BLaER1 treated with 17β-estradiol and CSF1 and Interleukin-3, amounts not matched to agents 10 nM and 100 nM (cell line): ENCODE data around the gene TXNRD2.
"Not testable (repeated sequence)": the region's sequence is repeated elsewhere in the genome, so short reads cannot be mapped to it uniquely, and the experiment has no call there.

Experiments used
- H3K27ac ChIP-seq, 11 experiments: shearing (Covaris generic); formaldehyde crosslinking; 2 replicates each; pipeline ENCODE4 v1.8.1; 2022
- H3K27me3 ChIP-seq, 11 experiments: shearing (Covaris generic); formaldehyde crosslinking; 2 replicates each; pipeline ENCODE4 v1.8.1; 2022
- H3K36me3 ChIP-seq, 11 experiments: shearing (Covaris generic); formaldehyde crosslinking; 2 replicates each; pipeline ENCODE4 v1.8.1; 2022
- H3K4me1 ChIP-seq, 10 experiments: shearing (Covaris generic); formaldehyde crosslinking; 2 replicates each; pipeline ENCODE4 v1.8.1; 2022
- H3K4me2 ChIP-seq, 11 experiments: shearing (Covaris generic); formaldehyde crosslinking; 2 replicates each; pipeline ENCODE4 v1.8.1; 2022
- H3K4me3 ChIP-seq, 10 experiments: shearing (Covaris generic); formaldehyde crosslinking; 2 replicates each; pipeline ENCODE4 v1.8.1; 2022
- H3K9ac ChIP-seq, 11 experiments: shearing (Covaris generic); formaldehyde crosslinking; 2 replicates each; pipeline ENCODE4 v1.8.1; 2022
- H3K9me3 ChIP-seq, 11 experiments: shearing (Covaris generic); formaldehyde crosslinking; replicated peaks in 1 of 11; 2 replicates each; pipeline ENCODE4 v1.8.1; 2022
- H4K20me1 ChIP-seq, 11 experiments: shearing (Covaris generic); formaldehyde crosslinking; 2 replicates each; pipeline ENCODE4 v1.8.1; 2022
- Cebpa-rat ChIP-seq, 11 experiments: shearing (Covaris generic); IDR thresholded peaks; 2 replicates each; pipeline ENCODE4 v1.8.1; 2022

The TXNRD2 gene

GRCh38 chr22:19886605-19887255 is 54.9 kb downstream of the TXNRD2 start:
- Histone ChIP-seq H3K36me3 (peaks cover 0 to 6% (median 0%) of the 10 kb centered on the region in 11 experiments; a peak in 4 of 22 replicates), H3K9ac (peak overlapping the region; percentile 60 to 84 (median 73)), H3K4me1 (peaks cover 76 to 97% (median 91%) of the 10 kb centered on the region in 10 experiments), H3K27ac (peak overlapping the region; percentile 57 to 97 (median 88)), H3K27me3 (no peaks in the 10 kb centered on the region), H4K20me1 (no peaks in the 10 kb centered on the region), H3K9me3 (no peaks in the 10 kb centered on the region), H3K4me2 (peak overlapping the region; percentile 83 to 99 (median 93)), H3K4me3 (peak overlapping the region in 6 of 10 experiments; percentile 7 to 24 (median 16); a peak in 8 of 20 replicates)
- TF ChIP-seq Cebpa-rat (IDR thresholded peaks at IDR 0.05), result peak in 8 of 11 experiments; percentile 38 to 85 (median 66); a peak in 12 of 22 replicates

DNA sequence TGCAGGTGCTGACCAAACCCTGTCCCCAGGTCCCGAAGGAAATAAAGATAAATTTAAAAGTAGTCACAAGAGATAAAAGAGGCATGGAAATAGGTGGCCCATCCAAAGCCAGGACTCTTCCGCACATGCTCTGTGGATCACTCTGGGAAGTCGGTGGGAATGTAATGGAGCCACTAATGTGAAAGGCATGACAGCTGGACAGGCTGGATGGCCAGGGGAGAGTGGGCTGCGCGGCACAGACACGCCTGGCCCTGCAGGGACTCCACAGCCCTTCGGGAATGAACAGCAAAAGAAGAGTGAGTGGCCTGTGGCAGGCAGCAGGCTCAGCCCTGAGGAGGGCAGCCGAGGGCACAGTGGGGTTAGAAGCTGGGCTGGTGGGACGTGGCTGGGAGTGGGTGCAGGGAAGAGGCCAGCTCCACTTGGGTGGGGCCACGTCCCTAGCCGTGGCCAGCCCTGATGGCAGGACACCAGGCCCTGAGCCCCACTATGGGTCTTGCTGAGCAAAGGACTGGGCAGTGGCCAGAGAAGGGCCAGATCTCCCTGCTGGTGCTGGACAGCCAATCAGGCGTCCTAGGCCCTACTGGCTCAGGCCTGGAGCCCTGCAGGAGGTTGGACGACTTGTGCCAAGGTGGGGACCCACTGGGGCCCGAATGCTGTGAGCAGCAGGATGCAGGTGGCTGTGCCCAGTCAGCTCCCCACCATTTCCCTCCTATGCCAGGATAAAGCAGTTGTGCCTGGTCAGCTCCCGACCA is 55.6 kb downstream of the TXNRD2 start:
- peak overlapping the region; percentile 83 to 99 (median 93) for H3K4me2 ChIP-seq
- H3K9me3 ChIP-seq, result no peaks in the 10 kb centered on the region
- TF ChIP-seq Cebpa-rat (IDR thresholded peaks at IDR 0.05), result no peak
- H3K4me1 ChIP-seq, result peaks cover 73 to 96% (median 89%) of the 10 kb centered on the region in 10 experiments
- peak overlapping the region in 7 of 10 experiments; percentile 0 to 46 (median 16); a peak in 6 of 20 replicates for H3K4me3 ChIP-seq
- H3K9ac ChIP-seq, result peak overlapping the region; percentile 60 to 84 (median 73); a peak in 20 of 22 replicates
- no peaks in the 10 kb centered on the region for H3K27me3 ChIP-seq
- H3K27ac ChIP-seq, result peak overlapping the region; percentile 57 to 97 (median 88)
- no peaks in the 10 kb centered on the region for H4K20me1 ChIP-seq
- peaks cover 0 to 6% (median 0%) of the 10 kb centered on the region in 11 experiments; a peak in 4 of 22 replicates for H3K36me3 ChIP-seq

- TF ChIP-seq Cebpa-rat (IDR thresholded peaks at IDR 0.05), result no peak
- Histone ChIP-seq H3K27me3 (no peaks in the 10 kb centered on the region), H3K9me3 (no peaks in the 10 kb centered on the region), H4K20me1 (no peaks in the 10 kb centered on the region), H3K36me3 (peaks cover 0 to 6% (median 0%) of the 10 kb centered on the region in 11 experiments; a peak in 4 of 22 replicates), H3K9ac (peak overlapping the region; percentile 5 to 84 (median 73); a peak in 20 of 22 replicates), H3K4me3 (peak overlapping the region in 4 of 10 experiments; percentile 24 to 47 (median 42); a peak in 6 of 20 replicates), H3K4me2 (peak overlapping the region; percentile 83 to 99 (median 93)), H3K27ac (peak overlapping the region; percentile 4 to 97 (median 88); a peak in 21 of 22 replicates), H3K4me1 (peaks cover 64 to 87% (median 80%) of the 10 kb centered on the region in 10 experiments)
These were observed 56.5 kb downstream of the TXNRD2 start for GRCh38 chr22:19884954-19885751.

DNA sequence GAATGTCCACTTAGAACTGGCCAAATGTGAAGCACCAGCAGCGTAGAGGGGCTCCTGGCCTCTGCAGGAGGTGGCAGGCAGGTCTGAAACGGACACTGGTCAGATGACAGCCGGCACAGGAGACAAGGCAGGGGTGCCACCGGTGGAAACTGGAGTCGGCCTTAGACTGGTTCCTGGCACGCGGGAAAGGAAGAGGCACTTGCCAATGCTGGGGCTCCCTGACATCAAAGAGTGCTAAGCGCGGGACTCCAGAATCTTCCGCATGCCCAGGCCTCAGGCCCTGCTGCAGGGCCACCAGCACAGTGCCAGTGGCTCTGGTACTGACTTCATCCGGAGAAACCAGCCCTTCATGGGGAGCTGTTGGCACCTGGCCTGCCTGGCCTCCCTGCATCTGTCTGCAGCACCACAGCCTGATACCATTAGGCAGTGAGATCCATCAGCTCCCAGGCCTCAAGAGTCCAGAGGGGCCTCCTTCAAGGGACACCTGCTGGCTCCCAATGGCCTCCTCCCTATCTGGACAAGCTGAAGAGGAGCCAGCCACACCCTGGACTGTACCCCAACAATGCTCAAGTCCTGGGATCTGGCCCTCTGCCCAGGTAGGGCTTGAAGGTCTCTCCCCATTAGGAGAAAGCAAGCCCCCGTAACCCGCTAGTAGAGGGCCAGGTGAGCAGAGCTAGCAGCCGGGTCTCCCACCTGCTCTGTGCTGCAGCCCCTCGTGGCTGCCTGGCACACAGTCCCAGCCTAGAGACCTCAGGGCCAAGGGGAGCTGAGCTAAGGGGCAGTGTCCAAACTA is 57.3 kb downstream of the TXNRD2 start:
- Histone ChIP-seq H3K36me3 (peaks cover 0 to 6% (median 0%) of the 10 kb centered on the region in 11 experiments; a peak in 5 of 22 replicates), H3K4me2 (peak overlapping the region; percentile 83 to 99 (median 93)), H3K9me3 (no peaks in the 10 kb centered on the region), H4K20me1 (no peaks in the 10 kb centered on the region), H3K27me3 (no peaks in the 10 kb centered on the region), H3K4me3 (peak overlapping the region in 2 of 10 experiments; percentile 46 to 47; a peak in 3 of 20 replicates), H3K4me1 (peaks cover 64 to 80% (median 73%) of the 10 kb centered on the region in 10 experiments), H3K9ac (peak overlapping the region; percentile 5 to 84 (median 73); a peak in 19 of 22 replicates), H3K27ac (peak overlapping the region in 10 of 11 experiments; percentile 81 to 97 (median 90); a peak in 20 of 22 replicates)
- no peak for TF ChIP-seq Cebpa-rat (IDR thresholded peaks at IDR 0.05)

DNA sequence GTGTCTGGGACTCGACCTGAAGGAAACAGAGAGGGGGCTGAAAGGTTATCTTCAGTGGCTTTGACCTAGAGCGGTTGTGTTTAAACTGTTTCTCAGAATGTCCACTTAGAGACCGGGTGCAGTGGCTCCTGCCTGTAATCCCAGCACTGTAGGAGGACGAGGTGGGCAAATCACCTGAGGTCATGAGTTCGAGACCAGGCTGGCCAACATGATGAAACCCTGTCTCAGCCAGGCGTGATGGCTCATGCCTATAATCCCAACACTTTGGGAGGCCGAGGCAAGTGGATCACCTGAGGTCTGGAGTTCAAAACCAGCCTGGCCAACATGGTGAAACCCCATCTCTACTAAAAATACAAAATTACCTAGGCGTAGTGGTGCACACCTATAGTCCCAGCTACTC is 58.2 kb downstream of the TXNRD2 start:
- not testable (repeated sequence) for H3K36me3 ChIP-seq, H3K27me3 ChIP-seq, H3K4me3 ChIP-seq, H4K20me1 ChIP-seq, H3K9me3 ChIP-seq
- peaks cover 57 to 72% (median 64%) of the 10 kb centered on the region in 10 experiments for H3K4me1 ChIP-seq
- H3K4me2 ChIP-seq, result peak overlapping the region in 2 of 11 experiments; percentile 93 to 99; a peak in 1 of 22 replicates
- peak overlapping the region in 3 of 11 experiments; percentile 49 to 94 (median 53); a peak in 6 of 22 replicates for H3K27ac ChIP-seq
- H3K9ac ChIP-seq, result 0 out of 22 replicates have a peak overlapping the region, but pooled peaks of 1 of the 11 experiments have one; percentile 19

- H3K4me3 ChIP-seq, result no peak overlapping the region
- TF ChIP-seq Cebpa-rat (IDR thresholded peaks at IDR 0.05), result no peak
- H3K9me3 ChIP-seq, result no peaks in the 10 kb centered on the region
- peaks cover 0 to 16% (median 0%) of the 10 kb centered on the region in 11 experiments; a peak in 5 of 22 replicates for H3K36me3 ChIP-seq
- H3K4me1 ChIP-seq, result peaks cover 51 to 68% (median 57%) of the 10 kb centered on the region in 10 experiments
- H3K27me3 ChIP-seq, result no peaks in the 10 kb centered on the region
- peaks cover 0 to 9% (median 0%) of the 10 kb centered on the region in 11 experiments; a peak in 1 of 22 replicates for H4K20me1 ChIP-seq
- H3K9ac ChIP-seq, result peak overlapping the region in 3 of 11 experiments; percentile 3 to 19 (median 4); a peak in 1 of 22 replicates
- peak overlapping the region; percentile 24 to 66 (median 54); a peak in 21 of 22 replicates for H3K4me2 ChIP-seq
- H3K27ac ChIP-seq, result peak overlapping the region in 4 of 11 experiments; percentile 38 to 94 (median 51); a peak in 7 of 22 replicates
These were observed 58.9 kb downstream of the TXNRD2 start for GRCh38 chr22:19882446-19883381.
